Heart right ventricle (tissue), 16 donors: ENCODE data around the gene FABP7. TPM values are rescaled to one million over a fixed set of nuclear protein-coding genes. Genes with fewer than 3 reads are reported as not detected.

Source experiments
- ATAC-seq, 8 donors: fragments of 200-7000 bp; cut with Tn5 transposase; one replicate each; pipeline ENCODE4 v1.9.1; 2020; ENCODE audit warnings: mild to moderate bottlenecking in 8 of 8, moderate library complexity in 8 of 8, moderate number of reproducible peaks in 1 of 8
- DNase-seq, 2 donors: peaks; one replicate each; pipeline ENCODE4 v3.0.0-alpha.2; 2020
- H3K27ac ChIP-seq, 10 donors: fragments of 200-600 bp; sonication (generic) in 2 of 10; one replicate each; pipeline versions ENCODE4 v1.5.0 to v1.8.0; 2020 to 2022; ENCODE audit warnings: mild to moderate bottlenecking in 3 of 10
- H3K27me3 ChIP-seq, 7 donors: fragments of 200-600 bp; one replicate each; pipeline ENCODE4 v1.8.0; 2021 to 2022; ENCODE audit warnings: mild to moderate bottlenecking in 2 of 7
- H3K36me3 ChIP-seq, 9 donors: fragments of 200-600 bp; sonication (generic) in 1 of 9; one replicate each; pipeline versions ENCODE4 v1.5.0 to v1.8.0; 2020 to 2022; ENCODE audit warnings: mild to moderate bottlenecking in 2 of 9
- H3K4me1 ChIP-seq, 9 donors: fragments of 200-600 bp; sonication (generic) in 1 of 9; one replicate each; pipeline versions ENCODE4 v1.5.0 to v1.8.0; 2020 to 2022; ENCODE audit warnings: mild to moderate bottlenecking in 4 of 9
- H3K4me3 ChIP-seq, 10 donors: fragments of 200-600 bp; sonication (generic) in 2 of 10; one replicate each; pipeline versions ENCODE4 v1.5.0 to v1.8.0; 2020 to 2022; ENCODE audit warnings: mild to moderate bottlenecking in 7 of 10, moderate library complexity in 2 of 10
- H3K9me3 ChIP-seq, 11 donors: fragments of 200-600 bp in 10 of 11; sonication (generic) in 2 of 11; one replicate each; pipeline versions ENCODE4 v1.5.0 to v1.8.0; 2013 to 2022; ENCODE audit warnings: mild to moderate bottlenecking in 2 of 11, control low read depth in 1 of 11, moderate library complexity in 1 of 11
- WGBS, 2 donors: extraction: QIAGEN DNeasy Blood & Tissue Kit; methylation state at CpG; one replicate each; pipeline ENCODE4 v1.1.7; 2013; ENCODE audit warnings: inconsistent platforms in 1 of 2; 5-methylcytosine and 5-hydroxymethylcytosine counted together
- intact Hi-C, 10 donors: fragments of 100-400 bp; cut with DNase I; formaldehyde crosslinking; loops; one replicate each; pipeline versions ENCODE4 v1.11.1 to v1.14.2; 2022
- polyA plus RNA-seq, 2 donors: library from polyadenylated mRNA; stranded (reverse); fragments of 200-250 nt; gene quantifications; one replicate each; pipeline ENCODE4 v1.2.3, GENCODE V29; 2013
- total RNA-seq, 10 donors: library from RNA; stranded (reverse); fragmentation: NEBNext Ultra II Directional in 3 of 10; extraction: Animal tissue kit (Norgen Biotek cat#: 25700) in 3 of 10; gene quantifications; one replicate each; pipeline versions ENCODE4 v1.2.1 to v1.2.4, GENCODE V29; 2021 to 2023
- TF ChIP-seq, protein P1 (sequence below), 9 donors: fragments of 200-600 bp; sonication (generic) in 2 of 9; IDR thresholded peaks; one replicate each; pipeline versions ENCODE4 v1.5.0 to v1.8.0; 2021 to 2022; ENCODE audit warnings: antibody characterized with exemption in 9 of 9, mild to moderate bottlenecking in 5 of 9, moderate library complexity in 1 of 9
- donor health status: Arrhythmogenic right ventricular cardiomyopathy.
- donor health status: ischemic (EF 13 %, LVEDD 7.1; RV severe dilation, severe dysfunction).
- donor health status: healthy with polysubstance abuse.
- donor health status: DM: no; HTN: yes; CAD: no.
- donor health status: DM: no; HTN: no; CAD: no.
- donor health status: ischemic (EF 25% LVEDD 6.9; RV normal size, moderate dysfunction).
- donor health status: ischemic (EF 25% LVEDD 5.7; RV mildly dilated, moderate dysfunction).
- donor health status: healthy.
- donor health status: DM: yes; HTN: yes; CAD: no.
- donor health status: Ischemic cardiomyopathy.
- donor health status: ischemic (EF 35%, LVEDD 5.7; RV mildly dilated, moderate dysfunction).
- donor health status: nonischemic (EF 11% LVEDD 7.7; RV severe dilation, severe dysfunction).
- donor health status: DM: yes; HTN: yes; CAD: no.
- donor health status: PGD.
- donor health status: ischemic (EF 29% LVEDD 5.4; RV normal size, mild dysfunction).
- donor health status: nonischemic (EF 23%, LVEDD 6.1; RV moderate dilation, normal function).

The FABP7 gene
- total and polyA plus RNA-seq, 12 donors, result 0.16 TPM; not detected in 11

GRCh38 chr6:122818866-122819265, 39.4 kb downstream of the FABP7 start:
- intact Hi-C loops, result no loop called here
- Histone ChIP-seq H3K27me3 (peaks cover 0 to 3% (median 0%) of the 10 kb centered on the region in 7 donors), H3K27ac (no peak overlapping the region), H3K9me3 (no peaks in the 10 kb centered on the region), H3K4me3 (no peak overlapping the region), H3K4me1 (no peaks in the 10 kb centered on the region), H3K36me3 (no peaks in the 10 kb centered on the region)
- ATAC-seq (no peak), DNase-seq (no peak)
- WGBS, 2 donors, result 81 to 85% methylated on average over 2 of the region's 2 CpGs
- TF ChIP-seq, protein P1, sequence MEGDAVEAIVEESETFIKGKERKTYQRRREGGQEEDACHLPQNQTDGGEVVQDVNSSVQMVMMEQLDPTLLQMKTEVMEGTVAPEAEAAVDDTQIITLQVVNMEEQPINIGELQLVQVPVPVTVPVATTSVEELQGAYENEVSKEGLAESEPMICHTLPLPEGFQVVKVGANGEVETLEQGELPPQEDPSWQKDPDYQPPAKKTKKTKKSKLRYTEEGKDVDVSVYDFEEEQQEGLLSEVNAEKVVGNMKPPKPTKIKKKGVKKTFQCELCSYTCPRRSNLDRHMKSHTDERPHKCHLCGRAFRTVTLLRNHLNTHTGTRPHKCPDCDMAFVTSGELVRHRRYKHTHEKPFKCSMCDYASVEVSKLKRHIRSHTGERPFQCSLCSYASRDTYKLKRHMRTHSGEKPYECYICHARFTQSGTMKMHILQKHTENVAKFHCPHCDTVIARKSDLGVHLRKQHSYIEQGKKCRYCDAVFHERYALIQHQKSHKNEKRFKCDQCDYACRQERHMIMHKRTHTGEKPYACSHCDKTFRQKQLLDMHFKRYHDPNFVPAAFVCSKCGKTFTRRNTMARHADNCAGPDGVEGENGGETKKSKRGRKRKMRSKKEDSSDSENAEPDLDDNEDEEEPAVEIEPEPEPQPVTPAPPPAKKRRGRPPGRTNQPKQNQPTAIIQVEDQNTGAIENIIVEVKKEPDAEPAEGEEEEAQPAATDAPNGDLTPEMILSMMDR (IDR thresholded peaks at IDR 0.05), result no peak

DNA sequence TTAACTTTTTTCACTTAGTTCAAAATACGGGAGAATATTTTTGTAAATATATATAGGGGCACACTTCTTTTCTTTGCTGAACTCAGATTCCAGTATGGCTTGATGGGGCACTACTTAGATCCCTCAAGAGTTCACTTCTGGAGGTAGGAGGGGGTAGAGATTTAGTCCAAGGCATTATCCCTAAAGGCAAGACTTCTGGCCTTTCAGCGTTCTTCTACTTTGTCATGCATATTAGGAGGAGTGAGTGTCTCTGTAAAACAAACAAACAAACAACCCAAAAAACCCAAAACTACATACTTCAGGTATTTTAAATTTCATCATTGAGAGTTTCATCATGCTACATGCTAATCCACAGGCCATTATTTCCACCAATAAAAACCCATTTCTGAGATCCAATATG, 41.6 kb downstream of the FABP7 start:
- Histone ChIP-seq H3K4me1 (no peaks in the 10 kb centered on the region), H3K36me3 (no peaks in the 10 kb centered on the region), H3K4me3 (no peak overlapping the region), H3K27me3 (peaks cover 0 to 8% (median 0%) of the 10 kb centered on the region in 7 donors), H3K9me3 (no peaks in the 10 kb centered on the region), H3K27ac (no peak overlapping the region)
- intact Hi-C loops, result no loop called here
- TF ChIP-seq, protein P1 (IDR thresholded peaks at IDR 0.05), result no peak
- 65 to 69% methylated on average over 2 of the region's 2 CpGs for WGBS, 2 donors
- DNase-seq, result no peak
- no peak for ATAC-seq

GRCh38 chr6:122825163-122825562, 45.6 kb downstream of the FABP7 start:
- Histone ChIP-seq H3K9me3 (no peaks in the 10 kb centered on the region), H3K27me3 (peaks cover 0 to 37% (median 20%) of the 10 kb centered on the region in 7 donors), H3K4me1 (no peaks in the 10 kb centered on the region), H3K36me3 (no peaks in the 10 kb centered on the region), H3K4me3 (no peak overlapping the region), H3K27ac (no peak overlapping the region)
- intact Hi-C loops, result no loop called here
- ATAC-seq (no peak), DNase-seq (no peak)
- TF ChIP-seq, protein P1 (IDR thresholded peaks at IDR 0.05), result no peak
- 74 to 82% methylated on average over 5 of the region's 5 CpGs for WGBS, 2 donors

GRCh38 chr6:122829456-122829855, 49.9 kb downstream of the FABP7 start:
- DNase-seq (no peak), ATAC-seq (no peak)
- no peak overlapping the region for H3K27ac ChIP-seq
- H3K36me3 ChIP-seq, result no peaks in the 10 kb centered on the region
- intact Hi-C loops, result no loop called here
- 81 to 83% methylated on average over 1 of the region's 1 CpG for WGBS, 2 donors
- no peak overlapping the region for H3K4me3 ChIP-seq
- TF ChIP-seq, protein P1 (IDR thresholded peaks at IDR 0.05), result no peak
- H3K4me1 ChIP-seq, result no peaks in the 10 kb centered on the region
- no peaks in the 10 kb centered on the region for H3K9me3 ChIP-seq
- H3K27me3 ChIP-seq, result peaks cover 0 to 54% (median 24%) of the 10 kb centered on the region in 7 donors
